SK-N-SH treated with all-trans-retinoic acid at 6 μM for 48 hours (cell line): Measurements from ENCODE around the gene E2F8.

ENCODE experiments used
- BACH2 ChIP-seq: fragments of 250-450 bp; sonication (Bioruptor Pico); IDR thresholded peaks from 2 replicates; pipeline ENCODE4 v1.9.0; 2021; ENCODE audit warnings: mild to moderate bottlenecking, borderline replicate concordance
- ISL1 ChIP-seq: fragments of 250-450 bp; sonication (Bioruptor Pico); IDR thresholded peaks from 2 replicates; pipeline ENCODE4 v2.1.2; 2022; ENCODE audit warnings: mild to moderate bottlenecking, moderate library complexity
- ZC3H10 ChIP-seq: fragments of 250-450 bp; sonication (Bioruptor Pico); IDR thresholded peaks from 2 replicates; pipeline ENCODE4 v1.5.1; 2021; ENCODE audit warnings: mild to moderate bottlenecking, moderate library complexity
- ZFP3 ChIP-seq: fragments of 250-450 bp; sonication (Bioruptor Pico); IDR thresholded peaks from 2 replicates; pipeline ENCODE4 v1.5.0; 2020; ENCODE audit warnings: mild to moderate bottlenecking, moderate library complexity
- TF ChIP-seq, protein P1 (sequence below): fragments of 250-450 bp; sonication (Bioruptor Pico); IDR thresholded peaks from 2 replicates; pipeline ENCODE4 v1.5.1; 2020; ENCODE audit warnings: low read depth, mild to moderate bottlenecking, moderate library complexity

DNA sequence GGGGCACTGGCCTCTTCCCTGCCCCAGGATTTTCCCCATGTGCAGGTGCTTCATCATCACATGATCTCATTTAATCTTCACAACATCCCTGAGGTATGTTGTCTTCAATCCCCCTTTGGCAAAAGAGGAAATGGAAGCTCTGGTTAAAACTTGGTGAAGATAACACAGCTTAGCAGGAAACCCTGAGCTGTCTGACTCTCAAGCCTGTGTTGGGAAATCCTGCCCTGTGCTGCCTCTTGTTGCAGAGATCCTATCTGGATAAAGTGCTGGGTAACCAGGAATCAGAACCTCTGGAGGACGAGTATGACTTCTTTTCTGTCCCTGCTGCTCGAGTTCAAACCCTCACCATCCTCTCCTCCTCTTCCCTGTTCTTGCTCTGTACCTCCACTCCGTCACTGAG, 13.1 kb upstream of the E2F8 start:
- TF ChIP-seq ZFP3 (CRISPR knock-in tag) (no peak), ZC3H10 (CRISPR knock-in tag) (no peak), BACH2 (CRISPR knock-in tag) (no peak), ISL1 (CRISPR knock-in tag) (no peak)
- TF ChIP-seq, protein P1, sequence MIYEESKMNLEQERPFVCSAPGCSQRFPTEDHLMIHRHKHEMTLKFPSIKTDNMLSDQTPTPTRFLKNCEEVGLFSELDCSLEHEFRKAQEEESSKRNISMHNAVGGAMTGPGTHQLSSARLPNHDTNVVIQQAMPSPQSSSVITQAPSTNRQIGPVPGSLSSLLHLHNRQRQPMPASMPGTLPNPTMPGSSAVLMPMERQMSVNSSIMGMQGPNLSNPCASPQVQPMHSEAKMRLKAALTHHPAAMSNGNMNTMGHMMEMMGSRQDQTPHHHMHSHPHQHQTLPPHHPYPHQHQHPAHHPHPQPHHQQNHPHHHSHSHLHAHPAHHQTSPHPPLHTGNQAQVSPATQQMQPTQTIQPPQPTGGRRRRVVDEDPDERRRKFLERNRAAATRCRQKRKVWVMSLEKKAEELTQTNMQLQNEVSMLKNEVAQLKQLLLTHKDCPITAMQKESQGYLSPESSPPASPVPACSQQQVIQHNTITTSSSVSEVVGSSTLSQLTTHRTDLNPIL: no peak
